ENCODE measurements around the gene IGF2BP1. TPM values are rescaled to one million over a fixed set of nuclear protein-coding genes. Genes with fewer than 3 reads are reported as not detected.

IGF2BP1 gene
- polyA plus RNA-seq, 1 donor from 2014 or later, result 13.0 TPM

GRCh38 chr17:49069585-49070273 is 72.5 kb downstream of the IGF2BP1 start:
- H3K9me2 ChIP-seq (ENCODE audit: insufficient read depth, low read length), result no peaks in the 10 kb centered on the region
- no peaks in the 10 kb centered on the region for H3F3A ChIP-seq (ENCODE audit: insufficient read depth, low read length, poor library complexity, severe bottlenecking)
- no peak overlapping the region for H3K4me2 ChIP-seq (ENCODE audit: low read length)
- TF ChIP-seq SMC3 (conservative IDR thresholded peaks at IDR 0.05; ENCODE audit: poor library complexity), result no peak
- TF ChIP-seq TAF1 (IDR thresholded peaks at IDR 0.05; ENCODE audit: low read depth), result no peak
- TF ChIP-seq EP300 (conservative IDR thresholded peaks at IDR 0.05; ENCODE audit: poor library complexity, severe bottlenecking), result no peak
- TF ChIP-seq, protein P1, sequence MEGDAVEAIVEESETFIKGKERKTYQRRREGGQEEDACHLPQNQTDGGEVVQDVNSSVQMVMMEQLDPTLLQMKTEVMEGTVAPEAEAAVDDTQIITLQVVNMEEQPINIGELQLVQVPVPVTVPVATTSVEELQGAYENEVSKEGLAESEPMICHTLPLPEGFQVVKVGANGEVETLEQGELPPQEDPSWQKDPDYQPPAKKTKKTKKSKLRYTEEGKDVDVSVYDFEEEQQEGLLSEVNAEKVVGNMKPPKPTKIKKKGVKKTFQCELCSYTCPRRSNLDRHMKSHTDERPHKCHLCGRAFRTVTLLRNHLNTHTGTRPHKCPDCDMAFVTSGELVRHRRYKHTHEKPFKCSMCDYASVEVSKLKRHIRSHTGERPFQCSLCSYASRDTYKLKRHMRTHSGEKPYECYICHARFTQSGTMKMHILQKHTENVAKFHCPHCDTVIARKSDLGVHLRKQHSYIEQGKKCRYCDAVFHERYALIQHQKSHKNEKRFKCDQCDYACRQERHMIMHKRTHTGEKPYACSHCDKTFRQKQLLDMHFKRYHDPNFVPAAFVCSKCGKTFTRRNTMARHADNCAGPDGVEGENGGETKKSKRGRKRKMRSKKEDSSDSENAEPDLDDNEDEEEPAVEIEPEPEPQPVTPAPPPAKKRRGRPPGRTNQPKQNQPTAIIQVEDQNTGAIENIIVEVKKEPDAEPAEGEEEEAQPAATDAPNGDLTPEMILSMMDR (IDR thresholded peaks at IDR 0.05; ENCODE audit: poor library complexity, severe bottlenecking), result no peak
- TF ChIP-seq REST (IDR thresholded peaks at IDR 0.05; ENCODE audit: borderline replicate concordance), result no peak
- TF ChIP-seq RAD21 (conservative IDR thresholded peaks at IDR 0.05), result no peak
- TF ChIP-seq MXI1 (conservative IDR thresholded peaks at IDR 0.05; ENCODE audit: poor library complexity, severe bottlenecking), result no peak
- TF ChIP-seq POLR2AphosphoS5 (IDR thresholded peaks at IDR 0.05), result no peak
- no peak for TF ChIP-seq EZH2 (IDR thresholded peaks at IDR 0.05; ENCODE audit: borderline replicate concordance, insufficient read depth, low read length, poor library complexity, severe bottlenecking)
- H3K27ac ChIP-seq (ENCODE audit: low read length), result no peak overlapping the region
- no peak overlapping the region for H2AFZ ChIP-seq (ENCODE audit: low read depth, low read length)
- H3K27me3 ChIP-seq (ENCODE audit: insufficient read depth, low read depth, low read length), result no peaks in the 10 kb centered on the region
- no peaks in the 10 kb centered on the region for H3K9me3 ChIP-seq (ENCODE audit: low read length)
- H3K79me2 ChIP-seq (replicated peaks; ENCODE audit: insufficient read depth, low read length), result no peaks in the 10 kb centered on the region
- no peak overlapping the region for H3K9ac ChIP-seq (ENCODE audit: low read length)
- H4K20me1 ChIP-seq (ENCODE audit: insufficient read depth), result no peaks in the 10 kb centered on the region
- H3K36me3 ChIP-seq (ENCODE audit: insufficient read depth, low read length), result no peaks in the 10 kb centered on the region
- no peak overlapping the region for H3K4me3 ChIP-seq (ENCODE audit: low read length)

- no peak overlapping the region for H3K27ac ChIP-seq (ENCODE audit: low read length)
These were observed 73.9 kb downstream of the IGF2BP1 start for GRCh38 chr17:49071106-49071505.

More at GRCh38 chr17:49071106-49071505, 73.9 kb downstream of the IGF2BP1 start:
- no peaks in the 10 kb centered on the region for H3K36me3 ChIP-seq (ENCODE audit: insufficient read depth, low read length)
- no peaks in the 10 kb centered on the region for H3K27me3 ChIP-seq (ENCODE audit: insufficient read depth, low read depth, low read length)
- no peaks in the 10 kb centered on the region for H3F3A ChIP-seq (ENCODE audit: insufficient read depth, low read length, poor library complexity, severe bottlenecking)
- H4K20me1 ChIP-seq (ENCODE audit: insufficient read depth), result no peaks in the 10 kb centered on the region
- TF ChIP-seq RAD21 (conservative IDR thresholded peaks at IDR 0.05) (no peak), POLR2AphosphoS5 (IDR thresholded peaks at IDR 0.05) (no peak), EZH2 (IDR thresholded peaks at IDR 0.05; ENCODE audit: borderline replicate concordance, insufficient read depth, low read length, poor library complexity, severe bottlenecking) (no peak), SMC3 (conservative IDR thresholded peaks at IDR 0.05; ENCODE audit: poor library complexity) (no peak), REST (IDR thresholded peaks at IDR 0.05; ENCODE audit: borderline replicate concordance) (no peak), EP300 (conservative IDR thresholded peaks at IDR 0.05; ENCODE audit: poor library complexity, severe bottlenecking) (no peak), TAF1 (IDR thresholded peaks at IDR 0.05; ENCODE audit: low read depth) (no peak), MXI1 (conservative IDR thresholded peaks at IDR 0.05; ENCODE audit: poor library complexity, severe bottlenecking) (no peak)
- TF ChIP-seq, protein P1 (IDR thresholded peaks at IDR 0.05; ENCODE audit: poor library complexity, severe bottlenecking), result no peak
- no peaks in the 10 kb centered on the region for H3K79me2 ChIP-seq (replicated peaks; ENCODE audit: insufficient read depth, low read length)
- no peak overlapping the region for H3K4me3 ChIP-seq (ENCODE audit: low read length)
- no peak overlapping the region for H2AFZ ChIP-seq (ENCODE audit: low read depth, low read length)
- H3K9me2 ChIP-seq (ENCODE audit: insufficient read depth, low read length), result no peaks in the 10 kb centered on the region
- H3K9me3 ChIP-seq (ENCODE audit: low read length), result no peaks in the 10 kb centered on the region
- H3K4me2 ChIP-seq (ENCODE audit: low read length), result no peak overlapping the region
- no peak overlapping the region for H3K9ac ChIP-seq (ENCODE audit: low read length)

Measured in neural cell (in vitro differentiated cells).